IMR-90 (cell line): ENCODE measurements around the gene RNF213. TPM values are rescaled to one million over a fixed set of nuclear protein-coding genes. Genes with fewer than 3 reads are reported as not detected.
A peak's percentile ranks its signal among the peaks of the same experiment; 100 is the strongest.

Experiments
- ATAC-seq: fragments of 200-7000 bp; cut with Tn5 transposase; 2 replicates; pipeline ENCODE4 v1.9.1; 2020; ENCODE audit warnings: low read depth, mild to moderate bottlenecking, moderate library complexity
- BruUV-seq: library from RNA; stranded (reverse); fragments of 400-500 nt; replicated peaks from 2 replicates; lab custom pipeline; 2021; lab: Mats Ljungman, UMichigan
- CTCF ChIA-PET: fragments of 300-600 bp; formaldehyde crosslinking; extraction: SDS; loops from one replicate; lab custom pipeline; 2021; ENCODE audit warnings: antibody characterized with exemption; lab: Yijun Ruan, JAX
- POLR2A ChIA-PET: fragments of 300-600 bp; sonication (Branson Sonifier 250); formaldehyde crosslinking; loops from one replicate; lab custom pipeline; 2022; ENCODE audit warnings: antibody characterized with exemption; ENCODE audit not compliant: unreplicated experiment; lab: Charles Lee
- DNase-seq: peaks from one replicate; pipeline ENCODE4 v3.0.0; 2013
- H2AFZ ChIP-seq: replicated peaks from 2 replicates; pipeline ENCODE3; 2013; ENCODE audit warnings: low read length, mild to moderate bottlenecking; ENCODE audit not compliant: poor library complexity
- H2AK5ac ChIP-seq: 2 replicates; pipeline ENCODE4 v1.6.1; 2013; ENCODE audit warnings: low read depth, low read length, inconsistent platforms
- H2AK9ac ChIP-seq: replicated peaks from 2 replicates; pipeline ENCODE3; 2013; ENCODE audit warnings: mild to moderate bottlenecking, low read depth, low read length, moderate library complexity; ENCODE audit not compliant: poor library complexity
- H2BK120ac ChIP-seq: 2 replicates; pipeline ENCODE4 v1.6.1; 2013; ENCODE audit warnings: low read depth, low read length, inconsistent platforms
- H2BK15ac ChIP-seq: 3 replicates; pipeline ENCODE4 v1.6.1; 2013; ENCODE audit warnings: low read depth, low read length, inconsistent platforms
- H2BK20ac ChIP-seq: 2 replicates; pipeline ENCODE4 v1.6.1; 2013; ENCODE audit warnings: low read depth, mild to moderate bottlenecking, inconsistent platforms, low read length, moderate library complexity
- H2BK5ac ChIP-seq: 2 replicates; pipeline ENCODE4 v1.6.1; 2013; ENCODE audit warnings: mild to moderate bottlenecking, low read depth, low read length, inconsistent platforms; ENCODE audit not compliant: poor library complexity, severe bottlenecking
- H3K14ac ChIP-seq: replicated peaks from 2 replicates; pipeline ENCODE4 v1.6.1; 2013; ENCODE audit warnings: low read depth, low read length, inconsistent platforms
- H3K18ac ChIP-seq: 2 replicates; pipeline ENCODE4 v1.6.1; 2013; ENCODE audit warnings: low read depth, low read length, control low read depth
- H3K23ac ChIP-seq: 2 replicates; pipeline ENCODE4 v1.6.1; 2013; ENCODE audit warnings: low read depth, low read length, inconsistent platforms
- H3K27ac ChIP-seq: 2 replicates; pipeline ENCODE4 v1.5.1; 2013; ENCODE audit warnings: mild to moderate bottlenecking, control low read depth, low read length; ENCODE audit not compliant: insufficient read depth
- H3K27me3 ChIP-seq: 2 replicates; pipeline ENCODE4 v1.6.1; 2013; ENCODE audit warnings: low read length; ENCODE audit not compliant: control insufficient read depth, insufficient read depth
- H3K36me3 ChIP-seq: 2 replicates; pipeline ENCODE4 v1.6.1; 2013; ENCODE audit warnings: low read length, mixed read lengths; ENCODE audit not compliant: control insufficient read depth, insufficient read depth
- H3K4ac ChIP-seq: 2 replicates; pipeline ENCODE4 v1.6.1; 2013; ENCODE audit warnings: low read depth, low read length, inconsistent platforms
- H3K4me1 ChIP-seq: 2 replicates; pipeline ENCODE4 v1.6.1; 2013; ENCODE audit warnings: low read length, mixed read lengths; ENCODE audit not compliant: control insufficient read depth, insufficient read depth
- H3K4me2 ChIP-seq: 2 replicates; pipeline ENCODE4 v1.6.1; 2013; ENCODE audit warnings: low read depth, mild to moderate bottlenecking, control low read depth, low read length, moderate library complexity
- H3K4me3 ChIP-seq: 2 replicates; pipeline ENCODE4 v1.5.1; 2013; ENCODE audit warnings: low read depth, mild to moderate bottlenecking, control low read depth, low read length, moderate library complexity; ENCODE audit not compliant: insufficient read depth
- H3K56ac ChIP-seq: 2 replicates; pipeline ENCODE4 v1.6.1; 2013; ENCODE audit warnings: low read length, inconsistent platforms; ENCODE audit not compliant: insufficient read depth; ENCODE audit errors: extremely low read depth
- H3K79me1 ChIP-seq, 2 experiments: 2 replicates each; pipeline ENCODE4 v1.6.1; 2013; ENCODE audit warnings: low read length in 2 of 2, inconsistent platforms in 1 of 2, low read depth in 1 of 2
- H3K9ac ChIP-seq: 2 replicates; pipeline ENCODE4 v1.6.1; 2013; ENCODE audit warnings: low read depth, low read length, control low read depth
- H3K9me1 ChIP-seq: 2 replicates; pipeline ENCODE4 v1.6.1; 2013; ENCODE audit warnings: low read length, inconsistent platforms; ENCODE audit not compliant: insufficient read depth
- H3K9me3 ChIP-seq: 2 replicates; pipeline ENCODE4 v1.6.1; 2013; ENCODE audit warnings: low read length; ENCODE audit not compliant: control insufficient read depth, insufficient read depth
- H4K20me1 ChIP-seq: 2 replicates; pipeline ENCODE4 v1.6.1; 2013; ENCODE audit warnings: low read length, inconsistent platforms; ENCODE audit not compliant: insufficient read depth
- H4K5ac ChIP-seq: 2 replicates; pipeline ENCODE4 v1.6.1; 2013; ENCODE audit warnings: mild to moderate bottlenecking, low read depth, low read length, control low read depth
- H4K8ac ChIP-seq, 2 experiments: 2 replicates each; pipeline ENCODE4 v1.6.1; 2013; ENCODE audit warnings: low read depth in 2 of 2, low read length in 2 of 2, control low read depth in 1 of 2, inconsistent platforms in 1 of 2
- H4K91ac ChIP-seq: 2 replicates; pipeline ENCODE4 v1.6.1; 2013; ENCODE audit warnings: low read depth, low read length, inconsistent platforms; ENCODE audit not compliant: insufficient read depth
- CEBPB ChIP-seq: IDR thresholded peaks from 2 replicates; pipeline ENCODE4 v1.6.1; 2012; ENCODE audit warnings: low read depth, low read length, improper control_type of control experiment
- CHD1 ChIP-seq: IDR thresholded peaks from 2 replicates; pipeline ENCODE4 v1.6.1; 2012; ENCODE audit warnings: low read depth, low read length, improper control_type of control experiment
- FOS ChIP-seq: fragments of 150-350 bp; IDR thresholded peaks from 2 replicates; pipeline ENCODE4 v1.6.1; 2016; ENCODE audit warnings: low read depth, low read length
- MAFK ChIP-seq: IDR thresholded peaks from 2 replicates; pipeline ENCODE4 v1.6.1; 2012; ENCODE audit warnings: low read depth, low read length, improper control_type of control experiment
- MAZ ChIP-seq: IDR thresholded peaks from 2 replicates; pipeline ENCODE4 v1.6.1; 2012; ENCODE audit warnings: low read depth, mild to moderate bottlenecking, low read length, improper control_type of control experiment, moderate library complexity, borderline replicate concordance
- MXI1 ChIP-seq: IDR thresholded peaks from 2 replicates; pipeline ENCODE4 v1.6.1; 2012; ENCODE audit warnings: low read depth, mild to moderate bottlenecking, low read length, moderate library complexity, borderline replicate concordance
- POLR2A ChIP-seq: IDR thresholded peaks from 2 replicates; pipeline ENCODE4 v1.6.1; 2012; ENCODE audit warnings: mild to moderate bottlenecking, low read depth, low read length
- RAD21 ChIP-seq: IDR thresholded peaks from 2 replicates; pipeline ENCODE4 v1.6.1; 2012; ENCODE audit warnings: low read length, improper control_type of control experiment
- RFX5 ChIP-seq: IDR thresholded peaks from 2 replicates; pipeline ENCODE4 v1.8.0; 2012; ENCODE audit warnings: low read depth, mild to moderate bottlenecking, low read length, moderate library complexity
- WGBS, 2 experiments: methylation state at CpG; one replicate each; pipeline versions ENCODE4 v1.1.5 to v1.1.7; 2013; ENCODE audit warnings: missing lambda C conversion rate in 2 of 2; ENCODE audit not compliant: insufficient read length in 1 of 2; ENCODE audit errors: extremely low coverage in 2 of 2; 5-methylcytosine and 5-hydroxymethylcytosine counted together
- dilution Hi-C: fragments of 300-500 bp; cut with HindIII; formaldehyde crosslinking; loops from one replicate; pipeline ENCODE4 v1.14.3; 2018; ENCODE audit warnings: low sequenced_read_pairs; ENCODE audit not compliant: unreplicated experiment
- in situ Hi-C: fragments of 300-500 bp; cut with MboI; formaldehyde crosslinking; loops from 3 replicates; pipeline ENCODE4 v1.14.3; 2019; ENCODE audit warnings: low sequenced_read_pairs, inconsistent platforms, mixed read lengths
- intact Hi-C: fragments of 100-400 bp; cut with micrococcal nuclease; formaldehyde crosslinking; loops from 2 replicates; pipeline ENCODE4 v1.10.0; 2022
- polyA plus RNA-seq, 3 experiments: library from polyadenylated mRNA; depleted of rRNA; stranded (reverse); fragments of >200 nt; gene quantifications; 2 replicates each; pipeline ENCODE4 v1.2.3, GENCODE V29; 2012; ENCODE audit warnings: low replicate concordance in 1 of 3
- total RNA-seq: library from RNA; depleted of rRNA; stranded (reverse); fragments of >200 nt; gene quantifications from 2 replicates; pipeline ENCODE4 v1.2.3, GENCODE V29; 2012
- TF ChIP-seq, protein P1 (sequence below): fragments of 150-350 bp; IDR thresholded peaks from 2 replicates; pipeline ENCODE4 v1.6.1; 2016; ENCODE audit warnings: low read depth, mild to moderate bottlenecking, low read length, moderate library complexity, borderline replicate concordance
- TF ChIP-seq, protein P2 (sequence below): fragments of 150-350 bp; IDR thresholded peaks from 2 replicates; pipeline ENCODE4 v1.6.1; 2017; ENCODE audit warnings: mild to moderate bottlenecking, antibody characterized with exemption, low read length, low read depth
- TF ChIP-seq, protein P3 (sequence below): conservative IDR thresholded peaks from 2 replicates; pipeline ENCODE4 v1.5.1; 2012; ENCODE audit warnings: mild to moderate bottlenecking, low read depth, low read length, improper control_type of control experiment

The RNF213 gene
- total and polyA plus RNA-seq, 2 of the 4 experiments (the other 2 are of a cell fraction) = 23.4 to 36.0 TPM

DNA sequence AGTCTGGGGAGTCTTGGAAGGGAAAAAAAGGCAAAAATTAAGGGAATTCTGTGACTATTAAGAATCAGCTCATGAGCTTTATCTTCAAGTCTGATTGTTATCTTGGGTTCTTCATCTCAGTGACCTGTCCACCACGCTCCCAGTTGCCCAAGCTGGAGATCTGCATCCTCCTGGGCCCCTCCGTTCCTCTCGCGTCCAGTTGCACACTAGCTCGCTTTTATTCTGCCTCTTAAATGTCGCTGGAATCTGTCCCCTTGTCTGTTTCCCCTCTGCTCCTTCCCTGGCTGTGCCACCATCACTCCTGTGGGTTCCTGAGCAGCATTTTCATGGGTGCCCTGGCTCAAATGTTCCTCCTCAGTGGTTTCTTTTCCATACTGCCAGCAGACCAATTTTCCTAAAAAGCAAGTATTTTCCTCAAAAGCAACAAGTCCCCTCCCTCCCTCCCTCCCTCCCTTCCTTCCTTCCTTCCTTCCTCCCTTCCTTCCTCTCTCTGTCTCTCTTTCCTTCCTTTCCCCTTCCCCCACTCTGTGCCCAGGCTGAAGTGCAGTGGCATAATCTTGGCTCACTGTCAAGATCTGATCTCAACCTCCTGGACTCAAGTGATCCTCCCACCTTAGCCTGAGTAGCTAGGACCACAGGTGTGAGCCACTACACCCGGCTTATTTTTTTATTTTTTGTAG is 155.7 kb downstream of the RNF213 start:
- BruUV-seq = no TSS peak

More for the DNA sequence above, 155.7 kb downstream of the RNF213 start:
- peak overlapping the region; percentile 80 for H2AK9ac ChIP-seq
- H4K20me1 ChIP-seq = peaks cover 25% of the 10 kb centered on the region
- H3K9ac ChIP-seq = no peak overlapping the region
- 0 out of 2 replicates have a peak overlapping the region, but pooled peaks have one; percentile 36 for H3K23ac ChIP-seq
- no peak overlapping the region for H2BK120ac ChIP-seq
- 0 out of 4 replicates have a peak overlapping the region, but pooled peaks of 1 of the 2 experiments have one; percentile 6 for H4K8ac ChIP-seq
- CTCF ChIA-PET = no interaction called here
- H3K36me3 ChIP-seq = peaks cover 19% of the 10 kb centered on the region
- dilution Hi-C loops (no loop called here), in situ Hi-C loops (no loop called here), intact Hi-C loops (no loop called here)
- H2AFZ ChIP-seq = no peak overlapping the region
- H2BK20ac ChIP-seq = no peak overlapping the region
- no peak overlapping the region for H3K18ac ChIP-seq
- H3K4me1 ChIP-seq = peaks cover 7% of the 10 kb centered on the region
- DNase-seq = no peak
- H3K4me2 ChIP-seq = peak overlapping the region; percentile 55; the same call in 1 of the 2 replicates
- peaks cover 23% of the 10 kb centered on the region for H3K9me1 ChIP-seq
- 0 out of 2 replicates have a peak overlapping the region, but pooled peaks have one; percentile 6 for H3K4me3 ChIP-seq
- POLR2A ChIA-PET = no interaction called here
- H3K4ac ChIP-seq = no peak overlapping the region
- H3K14ac ChIP-seq = peak overlapping the region; percentile 56; the same call in 1 of the 2 replicates
- no peaks in the 10 kb centered on the region for H3K9me3 ChIP-seq
- no peaks in the 10 kb centered on the region for H3K27me3 ChIP-seq
- no peak overlapping the region for H4K5ac ChIP-seq
- H3K79me1 ChIP-seq = peaks cover 41 to 59% of the 10 kb centered on the region in 2 experiments
- H2BK5ac ChIP-seq = no peak overlapping the region
- no peak for ATAC-seq
- no peak overlapping the region for H3K56ac ChIP-seq
- WGBS, 2 experiments = 100% methylated on average over 2 of the region's 7 CpGs; no CpG with 5 or more reads in 1 of the 2 experiments
- no peak overlapping the region for H2BK15ac ChIP-seq
- TF ChIP-seq RAD21 = no peak
- no peak for TF ChIP-seq POLR2A
- TF ChIP-seq, protein P1, sequence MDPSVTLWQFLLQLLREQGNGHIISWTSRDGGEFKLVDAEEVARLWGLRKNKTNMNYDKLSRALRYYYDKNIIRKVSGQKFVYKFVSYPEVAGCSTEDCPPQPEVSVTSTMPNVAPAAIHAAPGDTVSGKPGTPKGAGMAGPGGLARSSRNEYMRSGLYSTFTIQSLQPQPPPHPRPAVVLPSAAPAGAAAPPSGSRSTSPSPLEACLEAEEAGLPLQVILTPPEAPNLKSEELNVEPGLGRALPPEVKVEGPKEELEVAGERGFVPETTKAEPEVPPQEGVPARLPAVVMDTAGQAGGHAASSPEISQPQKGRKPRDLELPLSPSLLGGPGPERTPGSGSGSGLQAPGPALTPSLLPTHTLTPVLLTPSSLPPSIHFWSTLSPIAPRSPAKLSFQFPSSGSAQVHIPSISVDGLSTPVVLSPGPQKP = no peak
- TF ChIP-seq CHD1 = no peak
- no peak for TF ChIP-seq MXI1
- TF ChIP-seq CEBPB = no peak
- TF ChIP-seq, protein P2, sequence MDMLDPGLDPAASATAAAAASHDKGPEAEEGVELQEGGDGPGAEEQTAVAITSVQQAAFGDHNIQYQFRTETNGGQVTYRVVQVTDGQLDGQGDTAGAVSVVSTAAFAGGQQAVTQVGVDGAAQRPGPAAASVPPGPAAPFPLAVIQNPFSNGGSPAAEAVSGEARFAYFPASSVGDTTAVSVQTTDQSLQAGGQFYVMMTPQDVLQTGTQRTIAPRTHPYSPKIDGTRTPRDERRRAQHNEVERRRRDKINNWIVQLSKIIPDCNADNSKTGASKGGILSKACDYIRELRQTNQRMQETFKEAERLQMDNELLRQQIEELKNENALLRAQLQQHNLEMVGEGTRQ = no peak
- no peak for TF ChIP-seq MAFK
- TF ChIP-seq, protein P3, sequence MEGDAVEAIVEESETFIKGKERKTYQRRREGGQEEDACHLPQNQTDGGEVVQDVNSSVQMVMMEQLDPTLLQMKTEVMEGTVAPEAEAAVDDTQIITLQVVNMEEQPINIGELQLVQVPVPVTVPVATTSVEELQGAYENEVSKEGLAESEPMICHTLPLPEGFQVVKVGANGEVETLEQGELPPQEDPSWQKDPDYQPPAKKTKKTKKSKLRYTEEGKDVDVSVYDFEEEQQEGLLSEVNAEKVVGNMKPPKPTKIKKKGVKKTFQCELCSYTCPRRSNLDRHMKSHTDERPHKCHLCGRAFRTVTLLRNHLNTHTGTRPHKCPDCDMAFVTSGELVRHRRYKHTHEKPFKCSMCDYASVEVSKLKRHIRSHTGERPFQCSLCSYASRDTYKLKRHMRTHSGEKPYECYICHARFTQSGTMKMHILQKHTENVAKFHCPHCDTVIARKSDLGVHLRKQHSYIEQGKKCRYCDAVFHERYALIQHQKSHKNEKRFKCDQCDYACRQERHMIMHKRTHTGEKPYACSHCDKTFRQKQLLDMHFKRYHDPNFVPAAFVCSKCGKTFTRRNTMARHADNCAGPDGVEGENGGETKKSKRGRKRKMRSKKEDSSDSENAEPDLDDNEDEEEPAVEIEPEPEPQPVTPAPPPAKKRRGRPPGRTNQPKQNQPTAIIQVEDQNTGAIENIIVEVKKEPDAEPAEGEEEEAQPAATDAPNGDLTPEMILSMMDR = no peak
- TF ChIP-seq RFX5 = no peak
- no peak for TF ChIP-seq FOS
- no peak for TF ChIP-seq MAZ
- H2AK5ac ChIP-seq = peak overlapping the region; percentile 35; the same call in 1 of the 2 replicates
- H3K27ac ChIP-seq = no peak overlapping the region
- no peak overlapping the region; the same call in 1 of the 2 replicates for H4K91ac ChIP-seq
